COLO829 (cell line): ENCODE results near the gene KRTAP29-1.
"Not testable (repeated sequence)": the region's sequence is repeated elsewhere in the genome, so short reads cannot be mapped to it uniquely, and the experiment has no call there.

Source experiments
- DNase-seq: peaks from one replicate; pipeline ENCODE4 v3.0.0; 2012; ENCODE audit warnings: low spot score

KRTAP29-1 gene

GRCh38 chr17:41301916-41302901, at the start of gene KRTAP29-1:
KRTAP29-1 (minus strand) TSS chr17:41302851; CDS start chr17:41302851, 0 bp downstream.
- DNase-seq: no peak

- DNase-seq: no peak
Measured at GRCh38 chr17:41351177-41351576, 48.5 kb upstream of the KRTAP29-1 start.

- DNase-seq: not testable (repeated sequence)
Measured at GRCh38 chr17:41350381-41350878, 47.8 kb upstream of the KRTAP29-1 start, which contains the start of gene KRT33A. KRT33A (minus strand) TSS chr17:41350828; CDS start chr17:41350767, 61 bp downstream.

GRCh38 chr17:41347869-41348760, 45.5 kb upstream of the KRTAP29-1 start:
- DNase-seq: no peak

- not testable (repeated sequence) for DNase-seq
Measured at GRCh38 chr17:41346421-41346820, 43.8 kb upstream of the KRTAP29-1 start.

- DNase-seq: peak; percentile 28
Measured at GRCh38 chr17:41345992-41346391, 43.3 kb upstream of the KRTAP29-1 start.

- DNase-seq: no peak
Measured at GRCh38 chr17:41343029-41343428, 40.4 kb upstream of the KRTAP29-1 start.

- no peak for DNase-seq
Measured at GRCh38 chr17:41340934-41341861, 38.5 kb upstream of the KRTAP29-1 start.

- no peak for DNase-seq
Measured at GRCh38 chr17:41340494-41340893, 37.8 kb upstream of the KRTAP29-1 start.

- no peak for DNase-seq
Measured at GRCh38 chr17:41339571-41340172, 37.0 kb upstream of the KRTAP29-1 start.

- DNase-seq: no peak
Measured at GRCh38 chr17:41338961-41339485, 36.4 kb upstream of the KRTAP29-1 start.

- no peak for DNase-seq
Measured at GRCh38 chr17:41335747-41336146, 33.1 kb upstream of the KRTAP29-1 start.

GRCh38 chr17:41334385-41335305, 32.0 kb upstream of the KRTAP29-1 start:
- no peak for DNase-seq

- no peak for DNase-seq
Measured at GRCh38 chr17:41333836-41334235, 31.2 kb upstream of the KRTAP29-1 start.

GRCh38 chr17:41333098-41333497, 30.4 kb upstream of the KRTAP29-1 start:
- no peak for DNase-seq

- DNase-seq: no peak
Measured at GRCh38 chr17:41332239-41332638, 29.6 kb upstream of the KRTAP29-1 start.

- DNase-seq: no peak
Measured at GRCh38 chr17:41331606-41332005, 29.0 kb upstream of the KRTAP29-1 start.

- peak; percentile 48 for DNase-seq
Measured at GRCh38 chr17:41329279-41329948, 26.8 kb upstream of the KRTAP29-1 start.

- DNase-seq: no peak
Measured at GRCh38 chr17:41328207-41328606, 25.6 kb upstream of the KRTAP29-1 start.
